Adipocyte (in vitro differentiated cells): ENCODE measurements around the gene PDGFB.

ENCODE experiments used
- DNase-seq: peaks from one replicate; pipeline ENCODE4 v3.0.0-alpha.2; 2015; ENCODE audit warnings: low read depth
- H3K27me3 ChIP-seq: replicated peaks from 2 replicates; pipeline ENCODE4 v1.7.0; 2013; ENCODE audit warnings: mild to moderate bottlenecking, low read length, moderate library complexity; ENCODE audit not compliant: control insufficient read depth, insufficient read depth
- H3K36me3 ChIP-seq: 2 replicates; pipeline ENCODE4 v1.7.0; 2013; ENCODE audit warnings: low read length, mild to moderate bottlenecking, moderate library complexity; ENCODE audit not compliant: control insufficient read depth, insufficient read depth, severe bottlenecking
- H3K4me1 ChIP-seq: 2 replicates; pipeline ENCODE4 v1.7.0; 2013; ENCODE audit warnings: mild to moderate bottlenecking, low read length, moderate library complexity; ENCODE audit not compliant: control insufficient read depth, insufficient read depth
- H3K4me3 ChIP-seq: 2 replicates; pipeline ENCODE4 v1.7.0; 2013; ENCODE audit warnings: mild to moderate bottlenecking, low read length, moderate library complexity
- H3K9ac ChIP-seq: 2 replicates; pipeline ENCODE4 v1.7.0; 2013; ENCODE audit warnings: mild to moderate bottlenecking, low read length, moderate library complexity
- H3K9me3 ChIP-seq: 2 replicates; pipeline ENCODE4 v1.7.0; 2013; ENCODE audit warnings: mild to moderate bottlenecking, low read length, moderate library complexity; ENCODE audit not compliant: control insufficient read depth

The PDGFB gene

DNA sequence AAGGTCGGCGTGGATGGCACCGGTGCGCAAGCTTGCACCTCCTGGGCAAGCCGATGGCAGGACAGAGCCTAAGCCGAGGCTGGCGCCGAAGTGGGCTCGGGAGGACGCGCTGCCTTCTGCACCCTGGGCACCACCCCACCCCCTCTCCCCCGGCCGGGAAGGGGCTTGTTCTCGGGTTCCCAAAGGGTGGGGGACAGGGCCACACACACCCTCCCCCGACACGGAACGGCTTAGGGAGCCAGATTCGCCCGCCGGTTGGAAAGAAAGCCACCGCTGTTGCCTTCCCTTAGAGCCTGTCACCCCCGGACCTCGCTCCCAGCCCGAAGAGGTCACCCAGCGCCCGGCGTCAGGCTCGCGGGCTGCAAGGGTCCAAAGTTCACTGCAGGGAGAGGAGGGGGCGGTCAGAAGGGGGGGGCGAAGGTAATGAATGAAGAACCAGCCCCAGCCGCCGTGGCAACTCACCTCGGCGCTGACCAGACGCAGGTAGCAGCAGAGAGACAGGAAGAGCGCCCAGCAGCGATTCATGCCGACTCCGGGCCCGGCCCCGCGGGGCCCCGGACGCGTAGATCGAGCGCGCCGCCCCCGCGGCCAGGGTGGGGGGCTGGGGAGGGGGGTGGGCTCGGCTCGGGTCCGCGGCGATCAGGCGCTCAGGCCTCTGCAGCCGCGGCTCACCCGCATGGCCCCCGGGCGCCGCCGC is 1.2 kb downstream of the PDGFB start:
- no peaks in the 10 kb centered on the region for H3K4me1 ChIP-seq
- H3K36me3 ChIP-seq: no peaks in the 10 kb centered on the region
- no peak for DNase-seq
- no peaks in the 10 kb centered on the region for H3K9me3 ChIP-seq
- no peak overlapping the region for H3K4me3 ChIP-seq
- peaks cover 43% of the 10 kb centered on the region for H3K27me3 ChIP-seq
- no peak overlapping the region for H3K9ac ChIP-seq

DNA sequence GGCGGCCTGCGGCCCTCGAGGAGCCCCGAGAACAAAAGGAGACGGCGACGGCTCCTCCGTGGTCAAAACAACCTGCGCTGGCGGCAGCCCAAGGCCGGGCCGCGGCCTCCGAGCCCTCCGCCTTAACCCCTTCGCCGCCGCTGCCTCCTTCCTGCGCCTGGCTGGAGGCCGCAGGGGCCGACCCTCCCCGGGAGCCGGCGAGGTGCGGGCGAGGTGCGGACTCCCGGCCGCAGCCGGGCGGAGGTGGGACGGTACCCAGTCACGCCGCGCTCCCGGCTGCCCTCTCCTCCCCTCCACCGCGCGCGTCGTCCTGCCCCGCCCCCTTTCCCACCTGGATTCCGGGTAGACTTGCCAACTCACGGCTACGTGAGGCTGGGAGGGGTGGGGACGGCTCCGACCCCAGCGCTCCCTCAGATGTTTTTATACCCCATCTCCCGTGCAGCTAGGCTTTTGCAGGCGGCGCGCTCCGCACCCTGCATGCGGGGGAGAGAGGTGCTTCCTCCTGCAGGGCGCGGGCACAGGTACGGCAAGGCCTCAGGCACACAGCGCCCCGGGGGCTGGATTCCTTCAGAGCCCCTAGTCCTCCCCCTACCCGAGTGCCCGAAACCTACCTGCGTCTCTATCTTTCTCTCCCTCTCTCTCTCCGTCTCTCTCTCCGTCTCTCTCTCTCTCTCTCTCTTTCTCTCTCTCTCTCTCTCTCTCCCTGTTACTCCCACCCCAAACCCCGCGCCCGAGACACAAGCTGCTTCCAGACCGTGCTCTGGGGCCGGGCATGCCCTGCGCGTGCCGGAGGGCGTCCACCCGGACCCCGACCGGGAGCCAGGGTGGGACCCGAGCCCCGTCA is 2.0 kb downstream of the PDGFB start:
- H3K4me1 ChIP-seq: no peaks in the 10 kb centered on the region
- no peaks in the 10 kb centered on the region for H3K9me3 ChIP-seq
- H3K27me3 ChIP-seq: peaks cover 47% of the 10 kb centered on the region
- no peak overlapping the region for H3K9ac ChIP-seq
- no peak overlapping the region for H3K4me3 ChIP-seq
- no peaks in the 10 kb centered on the region for H3K36me3 ChIP-seq
- no peak for DNase-seq

DNA sequence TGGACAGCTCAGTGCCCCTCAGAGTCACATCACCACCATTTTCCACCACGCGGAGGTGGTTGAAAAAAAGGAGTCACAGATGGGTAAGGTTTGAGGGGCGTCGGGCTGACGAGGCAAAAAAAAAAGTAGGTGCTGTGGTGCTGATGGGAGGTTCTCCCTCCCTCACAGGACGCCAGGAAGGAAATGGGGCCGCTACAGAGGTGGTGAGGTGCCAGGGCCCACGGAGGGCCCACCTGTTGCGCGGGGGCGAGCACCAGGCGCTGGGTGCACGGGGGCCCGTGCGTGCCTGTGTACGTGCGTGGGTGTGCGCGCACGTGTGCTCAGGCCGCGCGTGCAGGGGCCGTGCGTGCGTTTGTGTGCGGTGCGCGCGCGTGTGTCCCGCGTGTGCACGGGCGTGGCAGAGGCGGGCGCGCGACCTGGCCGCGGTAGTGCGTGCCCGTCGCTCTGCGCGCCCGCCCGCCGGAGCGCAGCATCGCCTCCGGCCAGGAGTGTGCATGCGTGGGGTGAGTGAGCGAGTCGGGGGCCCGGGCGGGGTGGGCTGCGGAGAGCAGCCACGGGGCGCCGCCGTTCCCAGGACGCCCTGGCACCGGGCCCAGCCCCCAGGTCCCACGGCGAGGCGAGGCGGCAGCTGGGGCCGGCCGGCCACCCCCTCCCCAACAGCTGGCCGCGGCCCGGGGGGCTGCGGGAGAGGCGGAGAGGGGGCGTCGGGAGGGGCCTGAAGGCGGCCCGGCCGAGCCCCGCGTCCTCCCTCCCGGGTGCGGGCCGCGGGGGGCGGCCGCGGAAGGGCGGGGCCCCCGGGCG is 2.8 kb downstream of the PDGFB start:
- no peak overlapping the region for H3K9ac ChIP-seq
- DNase-seq: no peak
- no peaks in the 10 kb centered on the region for H3K4me1 ChIP-seq
- no peak overlapping the region for H3K4me3 ChIP-seq
- no peaks in the 10 kb centered on the region for H3K9me3 ChIP-seq
- no peaks in the 10 kb centered on the region for H3K36me3 ChIP-seq
- H3K27me3 ChIP-seq: peaks cover 50% of the 10 kb centered on the region

DNA sequence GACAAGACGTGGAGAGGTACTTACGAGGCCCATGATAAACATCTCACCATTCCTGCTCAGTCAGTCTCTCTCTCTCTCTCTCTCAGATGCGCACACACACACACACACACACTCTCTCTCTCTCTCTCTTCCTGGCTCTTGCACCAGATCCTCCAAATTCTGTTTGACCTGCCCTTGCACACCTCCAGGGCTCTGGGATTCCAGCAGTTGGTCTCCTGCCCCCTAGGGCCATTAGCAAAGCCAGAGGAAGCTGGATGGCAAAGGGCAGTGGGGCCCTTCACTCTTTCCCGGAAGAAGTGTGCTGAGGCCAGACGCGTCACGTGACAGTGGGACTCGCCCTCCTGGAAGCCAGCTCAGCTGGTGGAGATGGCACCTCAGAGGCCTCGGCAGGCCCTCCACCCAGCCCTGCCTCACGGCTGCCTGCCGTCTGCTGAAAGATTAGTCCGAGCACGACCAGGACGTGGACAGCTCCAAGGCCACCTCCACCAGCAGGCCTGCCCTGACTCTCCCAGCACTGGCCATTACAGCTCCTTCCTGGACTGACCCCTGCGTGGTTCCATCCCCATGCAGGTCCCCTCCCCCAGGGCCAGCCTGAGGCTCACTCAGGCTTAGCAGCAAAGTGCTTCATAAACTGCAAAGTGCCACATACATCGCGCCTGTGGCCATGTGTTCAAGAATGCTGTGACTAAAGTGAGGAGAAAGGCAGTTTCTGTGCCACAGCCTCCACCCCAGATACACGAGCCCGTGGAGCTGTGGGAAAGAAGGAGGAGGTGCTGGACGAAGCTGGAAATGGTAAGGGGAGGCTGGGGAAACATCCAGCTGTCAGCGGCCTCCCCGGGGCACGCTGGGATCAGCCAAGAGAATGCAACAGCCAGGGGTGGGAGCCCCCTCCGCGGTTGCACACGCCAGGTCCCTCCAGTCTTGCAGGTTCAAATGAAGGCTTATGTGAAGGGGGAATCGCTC is 3.7 kb downstream of the PDGFB start:
- no peak overlapping the region for H3K4me3 ChIP-seq
- peaks cover 50% of the 10 kb centered on the region for H3K27me3 ChIP-seq
- DNase-seq: no peak
- no peak overlapping the region for H3K9ac ChIP-seq
- no peaks in the 10 kb centered on the region for H3K36me3 ChIP-seq
- H3K4me1 ChIP-seq: no peaks in the 10 kb centered on the region
- H3K9me3 ChIP-seq: no peaks in the 10 kb centered on the region

DNA sequence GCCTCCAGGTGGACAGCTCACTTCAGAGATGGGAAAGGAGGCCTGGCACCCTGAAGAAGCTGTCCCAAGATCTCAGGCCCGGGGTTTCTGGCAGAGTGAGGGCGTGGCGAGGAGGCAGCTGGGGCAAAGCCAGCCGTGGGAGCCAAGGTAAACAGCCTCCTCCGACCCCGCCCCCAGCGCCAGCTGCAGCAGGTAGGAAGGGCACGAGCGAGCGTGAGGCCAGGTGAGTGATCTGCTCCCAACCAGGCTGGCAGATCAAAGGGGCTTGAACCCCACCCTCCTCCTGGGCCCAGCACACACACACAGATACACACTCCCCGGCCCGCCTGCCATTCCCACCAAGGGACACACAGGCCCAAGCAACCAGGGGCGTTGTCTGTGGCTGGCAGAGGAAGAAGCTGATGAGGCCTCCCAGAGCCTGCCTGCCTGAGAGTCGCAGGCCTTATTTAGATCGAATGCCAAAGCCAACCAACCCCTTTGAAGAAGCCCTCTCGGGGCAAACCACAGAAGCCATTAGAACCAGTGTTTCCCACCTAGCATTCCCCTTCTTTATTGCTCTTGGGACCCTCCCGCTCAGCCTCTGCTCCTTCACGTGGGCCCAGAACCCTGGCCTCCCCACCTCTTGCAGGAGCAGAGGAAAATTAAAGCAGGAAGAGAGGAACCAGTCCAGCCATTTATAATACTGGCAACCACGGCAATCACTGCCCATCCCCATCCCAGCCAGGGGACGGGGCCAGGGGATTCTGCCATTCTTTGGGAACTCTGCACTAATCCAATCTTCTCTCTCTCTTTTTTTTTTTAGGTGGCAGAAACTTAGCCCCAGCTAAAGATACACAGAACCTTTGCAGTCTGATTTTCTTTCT is 5.0 kb downstream of the PDGFB start:
- Histone ChIP-seq H3K4me3 (no peak overlapping the region), H3K9ac (no peak overlapping the region), H3K9me3 (no peaks in the 10 kb centered on the region), H3K27me3 (peaks cover 44% of the 10 kb centered on the region), H3K4me1 (no peaks in the 10 kb centered on the region), H3K36me3 (no peaks in the 10 kb centered on the region)
- no peak for DNase-seq

DNA sequence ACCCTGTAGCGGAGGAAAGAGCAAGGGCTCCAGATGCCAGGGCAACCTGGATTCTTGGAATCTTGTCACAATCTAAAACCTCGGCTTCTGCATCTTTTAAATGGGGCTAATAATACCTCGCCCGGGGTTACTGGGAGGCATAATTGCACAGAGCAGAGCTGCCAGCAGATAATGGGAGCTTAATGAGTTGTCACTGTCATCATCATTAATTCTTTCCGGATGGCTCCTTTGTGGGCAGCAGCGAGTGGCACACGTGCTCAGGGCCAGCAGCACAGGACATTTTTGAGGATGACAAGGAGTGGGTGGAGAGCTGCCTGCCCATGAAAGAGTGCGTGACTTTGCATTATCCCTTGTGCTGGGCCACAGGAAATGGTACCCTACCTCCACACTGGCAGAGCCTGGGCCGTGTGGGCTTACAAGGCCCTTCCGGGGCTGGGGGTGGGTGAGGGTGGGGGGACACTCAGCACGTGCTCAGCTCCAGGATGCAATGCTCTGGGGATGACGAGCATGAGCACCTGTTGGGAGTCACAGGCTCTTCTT is 5.7 kb downstream of the PDGFB start:
- no peak overlapping the region for H3K9ac ChIP-seq
- no peaks in the 10 kb centered on the region for H3K4me1 ChIP-seq
- H3K27me3 ChIP-seq: peaks cover 44% of the 10 kb centered on the region
- DNase-seq: no peak
- no peaks in the 10 kb centered on the region for H3K9me3 ChIP-seq
- no peaks in the 10 kb centered on the region for H3K36me3 ChIP-seq
- H3K4me3 ChIP-seq: no peak overlapping the region

DNA sequence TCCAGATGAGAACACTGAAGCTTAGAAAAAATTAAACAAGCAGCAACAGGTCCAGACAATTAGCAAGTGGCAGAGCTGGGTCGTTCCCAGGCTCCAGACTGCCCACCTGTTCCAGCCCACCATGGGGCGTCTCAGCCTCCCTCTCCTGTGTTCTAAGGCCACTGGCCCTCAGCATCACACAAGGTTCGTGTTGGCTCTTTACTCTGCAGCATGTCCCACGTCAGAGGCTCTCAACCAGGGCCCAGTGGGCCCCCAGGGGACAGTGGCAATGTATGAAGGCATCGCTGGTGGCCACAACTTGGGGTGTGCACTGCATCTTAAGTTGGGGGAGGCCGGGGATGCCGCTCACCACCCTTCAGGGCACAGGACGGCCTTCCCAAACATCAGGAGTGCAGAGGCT is 6.2 kb downstream of the PDGFB start:
- Histone ChIP-seq H3K27me3 (peaks cover 42% of the 10 kb centered on the region), H3K9me3 (no peaks in the 10 kb centered on the region), H3K4me1 (peaks cover 2% of the 10 kb centered on the region), H3K4me3 (no peak overlapping the region), H3K36me3 (no peaks in the 10 kb centered on the region), H3K9ac (no peak overlapping the region)
- DNase-seq: no peak

DNA sequence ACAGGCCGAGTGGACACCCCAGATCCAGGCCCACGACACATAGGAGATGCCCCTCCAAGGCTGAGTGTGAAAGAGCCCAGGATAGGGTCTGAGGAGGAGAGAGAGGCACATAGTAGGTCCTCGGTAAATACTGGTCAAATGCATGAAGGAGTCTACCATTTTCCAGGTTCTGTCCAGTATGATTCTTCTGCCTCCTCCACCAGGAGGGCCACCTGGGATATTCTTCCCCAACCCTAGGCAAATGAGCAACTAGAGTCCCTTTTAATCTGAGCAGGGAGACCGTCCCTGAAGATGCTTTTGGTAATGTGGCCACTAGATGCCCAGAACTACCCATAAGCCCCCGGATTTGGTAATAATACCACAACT is 6.7 kb downstream of the PDGFB start:
- Histone ChIP-seq H3K36me3 (no peaks in the 10 kb centered on the region), H3K9me3 (no peaks in the 10 kb centered on the region), H3K4me1 (peaks cover 6% of the 10 kb centered on the region), H3K4me3 (no peak overlapping the region), H3K27me3 (peaks cover 37% of the 10 kb centered on the region), H3K9ac (no peak overlapping the region)
- no peak for DNase-seq

DNA sequence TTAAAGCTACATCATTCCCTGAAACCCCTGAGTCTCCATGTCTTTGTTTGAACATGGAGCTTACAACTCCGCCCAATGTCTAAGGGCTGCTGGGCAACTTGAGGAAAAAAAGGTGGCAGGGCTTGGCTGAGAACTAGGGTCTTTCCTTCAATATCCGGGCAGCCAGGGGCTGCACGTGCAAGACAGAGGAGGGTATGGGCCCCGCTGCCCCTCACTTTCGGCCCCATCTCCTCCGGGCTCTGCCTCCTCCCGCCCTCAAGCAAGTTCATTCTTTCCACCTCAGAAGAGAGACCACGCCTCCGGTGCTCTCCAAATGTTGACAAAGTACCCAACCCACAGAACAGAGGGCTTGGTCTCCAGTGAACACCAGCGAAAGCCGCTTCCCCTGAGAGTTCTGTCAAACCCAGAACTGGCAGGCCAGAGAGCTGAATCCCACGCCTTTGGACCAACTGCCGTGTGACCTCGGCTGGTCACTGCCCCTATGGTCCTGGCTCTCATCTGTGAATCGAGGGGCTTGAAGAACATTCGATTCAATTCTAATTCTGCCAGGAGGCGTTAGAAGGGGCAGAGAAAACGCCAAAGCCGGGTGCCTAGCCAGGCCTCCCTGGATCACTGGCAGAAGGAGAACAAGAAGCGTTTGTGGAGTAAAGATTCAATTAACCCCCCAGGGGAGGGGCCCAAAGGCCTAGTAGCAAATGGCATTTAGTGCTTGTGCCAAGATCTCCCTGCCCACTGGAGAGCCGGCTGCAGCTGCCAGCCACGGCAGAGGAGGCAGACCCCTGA is 7.3 kb downstream of the PDGFB start:
- H3K9ac ChIP-seq: no peak overlapping the region
- no peaks in the 10 kb centered on the region for H3K9me3 ChIP-seq
- H3K4me3 ChIP-seq: no peak overlapping the region
- no peaks in the 10 kb centered on the region for H3K36me3 ChIP-seq
- peaks cover 8% of the 10 kb centered on the region for H3K4me1 ChIP-seq
- DNase-seq: no peak
- H3K27me3 ChIP-seq: peaks cover 32% of the 10 kb centered on the region
